ENCODE results near the gene FMC1. TPM values are rescaled to one million over a fixed set of nuclear protein-coding genes. Genes with fewer than 3 reads are reported as not detected.

Gene FMC1
- total RNA-seq, 2 experiments from 2014 or later = 0.89 to 1.2 TPM

GRCh38 chr7:139294241-139294640 is 46.9 kb upstream of the FMC1 start:
- H3K9me3 ChIP-seq (ENCODE audit: control insufficient read depth in 1 of 2, insufficient read depth in 1 of 2, low read length in 2 of 2) = no peaks in the 10 kb centered on the region
- Mint-ChIP-seq H3K9me3 (no peaks in the 10 kb centered on the region), H3K27me3 (no peaks in the 10 kb centered on the region), H3K27ac (no peak overlapping the region), H3K4me1 (ENCODE audit: low read depth) (no peaks in the 10 kb centered on the region), H3K36me3 (ENCODE audit: low read depth) (peaks cover 52% of the 10 kb centered on the region), H3K4me3 (no peak overlapping the region)
- POLR2A ChIA-PET = interaction anchor here (0.5 kb wide), 1 partner anchor 1091 kb away, joined by 3 read pairs; no protein-coding TSS in a partner anchor
- H3K27ac ChIP-seq (ENCODE audit: low read depth in 1 of 2, low read length in 2 of 2) = no peak overlapping the region
- TF ChIP-seq CTCF (IDR thresholded peaks at IDR 0.05) = no peak
- no peaks in the 10 kb centered on the region for H3K27me3 ChIP-seq (ENCODE audit: control insufficient read depth in 1 of 2, insufficient read depth in 2 of 2, low read length in 2 of 2)
- no peak overlapping the region for H3K4me3 ChIP-seq (ENCODE audit: low read length)
- DNase-seq (no peak), ATAC-seq (ENCODE audit: poor library complexity) (no peak)
- peaks cover 9% of the 10 kb centered on the region for H3K36me3 ChIP-seq (ENCODE audit: insufficient read depth, low read length)
- H3K4me1 ChIP-seq (ENCODE audit: insufficient read depth, low read length) = no peaks in the 10 kb centered on the region
- CTCF ChIA-PET = no interaction called here
- intact Hi-C loops (cut with DNase I, micrococcal nuclease) = no loop called here

- Mint-ChIP-seq H3K36me3 (ENCODE audit: low read depth) (peaks cover 59% of the 10 kb centered on the region), H3K4me1 (ENCODE audit: low read depth) (no peaks in the 10 kb centered on the region), H3K4me3 (no peak overlapping the region), H3K9me3 (no peaks in the 10 kb centered on the region), H3K27ac (no peak overlapping the region), H3K27me3 (no peaks in the 10 kb centered on the region)
- Histone ChIP-seq H3K27me3 (ENCODE audit: control insufficient read depth in 1 of 2, insufficient read depth in 2 of 2, low read length in 2 of 2) (no peaks in the 10 kb centered on the region), H3K36me3 (ENCODE audit: insufficient read depth, low read length) (peaks cover 9% of the 10 kb centered on the region), H3K4me1 (ENCODE audit: insufficient read depth, low read length) (no peaks in the 10 kb centered on the region), H3K4me3 (ENCODE audit: low read length) (no peak overlapping the region), H3K27ac (ENCODE audit: low read depth in 1 of 2, low read length in 2 of 2) (no peak overlapping the region), H3K9me3 (ENCODE audit: control insufficient read depth in 1 of 2, insufficient read depth in 1 of 2, low read length in 2 of 2) (no peaks in the 10 kb centered on the region)
- ChIA-PET POLR2A (interaction anchor here (0.5 kb wide), 1 partner anchor 1090 kb away, joined by 3 read pairs; no protein-coding TSS in a partner anchor), CTCF (no interaction called here)
- intact Hi-C loops (cut with DNase I, micrococcal nuclease) = no loop called here
- DNase-seq = no peak
- no peak for TF ChIP-seq CTCF (IDR thresholded peaks at IDR 0.05)
- no peak for ATAC-seq (ENCODE audit: poor library complexity)
Observed at GRCh38 chr7:139294951-139295575, 46.1 kb upstream of the FMC1 start.

GRCh38 chr7:139297795-139298194 is 43.3 kb upstream of the FMC1 start:
- Histone ChIP-seq H3K9me3 (ENCODE audit: control insufficient read depth in 1 of 2, insufficient read depth in 1 of 2, low read length in 2 of 2) (no peaks in the 10 kb centered on the region), H3K4me3 (ENCODE audit: low read length) (no peak overlapping the region), H3K36me3 (ENCODE audit: insufficient read depth, low read length) (peaks cover 9% of the 10 kb centered on the region), H3K4me1 (ENCODE audit: insufficient read depth, low read length) (no peaks in the 10 kb centered on the region), H3K27ac (ENCODE audit: low read depth in 1 of 2, low read length in 2 of 2) (no peak overlapping the region), H3K27me3 (ENCODE audit: control insufficient read depth in 1 of 2, insufficient read depth in 2 of 2, low read length in 2 of 2) (no peaks in the 10 kb centered on the region)
- intact Hi-C loops (cut with DNase I, micrococcal nuclease) = no loop called here
- Mint-ChIP-seq H3K4me3 (no peak overlapping the region), H3K27ac (no peak overlapping the region), H3K4me1 (ENCODE audit: low read depth) (no peaks in the 10 kb centered on the region), H3K27me3 (no peaks in the 10 kb centered on the region), H3K9me3 (no peaks in the 10 kb centered on the region), H3K36me3 (ENCODE audit: low read depth) (peaks cover 66% of the 10 kb centered on the region)
- TF ChIP-seq CTCF (IDR thresholded peaks at IDR 0.05) = no peak
- ChIA-PET POLR2A (no interaction called here), CTCF (no interaction called here)
- ATAC-seq (ENCODE audit: poor library complexity) (no peak), DNase-seq (no peak)

Measured in CD4-positive, alpha-beta T cell (primary cell).